OCI-LY3 (cell line): ENCODE measurements around the gene PTAR1.

Experiments
- CTCF ChIP-seq: fragments of 200-600, 300-600 bp; sonication (generic); IDR thresholded peaks from 2 replicates; pipeline ENCODE4 v1.5.1; 2014; ENCODE audit warnings: antibody characterized with exemption, low read length, low read depth
- EZH2phosphoT487 ChIP-seq: fragments of 200-600 bp; shearing (Covaris generic); IDR thresholded peaks from 2 replicates; pipeline ENCODE4 v1.6.1; 2018; ENCODE audit warnings: antibody characterized with exemption, mixed run types, low read depth

GRCh38 chr9:69689991-69690538 lies 69.7 kb downstream of the PTAR1 start:
- TF ChIP-seq CTCF (no peak), EZH2phosphoT487 (no peak)
